HepG2 (cell line): ENCODE measurements around the gene SKIDA1. TPM values are rescaled to one million over a fixed set of nuclear protein-coding genes. Genes with fewer than 3 reads are reported as not detected.

Source experiments
- ATRX ChIP-seq: sonication (generic); formaldehyde crosslinking; IDR thresholded peaks from 2 replicates; pipeline ENCODE4 v1.4.0; 2020; ENCODE audit warnings: missing genetic modification reagents, borderline replicate concordance
- CCAR2 ChIP-seq: fragments of 200-400 bp; formaldehyde crosslinking; optimal IDR thresholded peaks from 2 replicates; pipeline ENCODE3; 2018; ENCODE audit warnings: low read depth, mild to moderate bottlenecking, low read length, moderate library complexity
- CCDC6 ChIP-seq: sonication (generic); formaldehyde crosslinking; IDR thresholded peaks from 2 replicates; pipeline ENCODE4 v1.8.1; 2022; ENCODE audit warnings: mild to moderate bottlenecking, missing genetic modification reagents, moderate library complexity
- CEBPG ChIP-seq: IDR thresholded peaks from 2 replicates; pipeline ENCODE4 v1.6.1; 2016
- HOXA7 ChIP-seq: sonication (generic); formaldehyde crosslinking; IDR thresholded peaks from 2 replicates; pipeline ENCODE4 v1.8.1; 2022; ENCODE audit warnings: mild to moderate bottlenecking, missing genetic modification reagents, moderate library complexity
- MTA3 ChIP-seq: sonication (generic); formaldehyde crosslinking; IDR thresholded peaks from 2 replicates; pipeline ENCODE4 v1.4.0; 2020; ENCODE audit warnings: missing genetic modification reagents
- MYC ChIP-seq: sonication (generic); formaldehyde crosslinking; IDR thresholded peaks from 2 replicates; pipeline ENCODE4 v1.9.0; 2021; ENCODE audit warnings: missing genetic modification reagents, borderline replicate concordance
- SP140L ChIP-seq: sonication (generic); formaldehyde crosslinking; IDR thresholded peaks from 2 replicates; pipeline ENCODE4 v1.4.0; 2020; ENCODE audit warnings: missing genetic modification reagents, borderline replicate concordance
- TGIF2 ChIP-seq: IDR thresholded peaks from 2 replicates; pipeline ENCODE4 v1.6.1; 2016; ENCODE audit warnings: control low read depth, missing compliant biosample characterization
- WIZ ChIP-seq: sonication (generic); formaldehyde crosslinking; IDR thresholded peaks from 2 replicates; pipeline ENCODE4 v1.5.1; 2020; ENCODE audit warnings: mild to moderate bottlenecking, missing genetic modification reagents
- ZBTB7A ChIP-seq: sonication (generic); formaldehyde crosslinking; IDR thresholded peaks from 2 replicates; pipeline ENCODE4 v1.8.0; 2022; ENCODE audit warnings: mild to moderate bottlenecking, missing genetic modification reagents
- ZFP1 ChIP-seq: IDR thresholded peaks from 2 replicates; pipeline ENCODE4 v1.6.1; 2016
- ZNF232 ChIP-seq: sonication (generic); formaldehyde crosslinking; IDR thresholded peaks from 2 replicates; pipeline ENCODE4 v1.4.0; 2020; ENCODE audit warnings: missing genetic modification reagents, borderline replicate concordance
- ZNF33A ChIP-seq: sonication (generic); formaldehyde crosslinking; IDR thresholded peaks from 2 replicates; pipeline ENCODE4 v1.5.1; 2020; ENCODE audit warnings: missing genetic modification reagents, mild to moderate bottlenecking, moderate library complexity, borderline replicate concordance
- ZNF530 ChIP-seq: sonication (generic); formaldehyde crosslinking; IDR thresholded peaks from 2 replicates; pipeline ENCODE4 v1.5.0; 2020; ENCODE audit warnings: low read depth, mild to moderate bottlenecking, missing genetic modification reagents
- ZNF556 ChIP-seq: sonication (generic); formaldehyde crosslinking; IDR thresholded peaks from 2 replicates; pipeline ENCODE4 v1.4.0; 2020; ENCODE audit warnings: mild to moderate bottlenecking, missing genetic modification reagents, borderline replicate concordance
- ZNF672 ChIP-seq: sonication (generic); formaldehyde crosslinking; IDR thresholded peaks from 2 replicates; pipeline ENCODE4 v1.8.1; 2022; ENCODE audit warnings: missing genetic modification reagents
- ZNF777 ChIP-seq: sonication (generic); formaldehyde crosslinking; IDR thresholded peaks from 2 replicates; pipeline ENCODE4 v1.4.0; 2020; ENCODE audit warnings: missing genetic modification reagents
- ZSCAN21 ChIP-seq: sonication (generic); formaldehyde crosslinking; IDR thresholded peaks from 2 replicates; pipeline ENCODE4 v1.8.0; 2022; ENCODE audit warnings: mild to moderate bottlenecking, missing genetic modification reagents, moderate library complexity, borderline replicate concordance
- polyA plus RNA-seq, 8 experiments: library from polyadenylated mRNA; depleted of rRNA in 3 of 8; stranded (reverse) in 7 of 8; unstranded in 1 of 8; fragments of >200 nt; fragmentation: Illumina TruSeq in 4 of 8; extraction: Trizol in 4 of 8; gene quantifications; 2 replicates each; pipeline versions ENCODE4 v1.2.1 to v1.2.3, GENCODE V29; 2011 to 2016; ENCODE audit warnings: low read depth in 4 of 8, missing spikeins in 1 of 8, mixed read lengths in 1 of 8; ENCODE audit not compliant: insufficient read depth in 1 of 8
- total RNA-seq, 5 experiments: library from RNA; depleted of rRNA; stranded (reverse); fragments of >200 nt; fragmentation: Illumina TruSeq; extraction: Trizol; gene quantifications; 2 replicates each; pipeline ENCODE4 v1.2.3, GENCODE V29; 2016; ENCODE audit warnings: low read depth in 1 of 5
- TF ChIP-seq, protein P1 (sequence below): sonication (generic); formaldehyde crosslinking; IDR thresholded peaks from 2 replicates; pipeline ENCODE4 v1.4.0; 2020; ENCODE audit warnings: mild to moderate bottlenecking, missing genetic modification reagents, borderline replicate concordance
- TF ChIP-seq, protein P2 (sequence below): sonication (generic); formaldehyde crosslinking; IDR thresholded peaks from 2 replicates; pipeline ENCODE4 v1.8.0; 2022; ENCODE audit warnings: missing genetic modification reagents, mild to moderate bottlenecking, inconsistent platforms, borderline replicate concordance
- TF ChIP-seq, protein P3 (sequence below): sonication (generic); formaldehyde crosslinking; IDR thresholded peaks from 2 replicates; pipeline ENCODE4 v1.5.1; 2020; ENCODE audit warnings: mild to moderate bottlenecking, moderate library complexity, missing genetic modification reagents

The SKIDA1 gene
- total and polyA plus RNA-seq, 2 of the 13 experiments (the other 11 are each of a cell fraction or from before 2014, with no cell fraction given) = 0.73 to 1.5 TPM

GRCh38 chr10:21505711-21506278, 19.7 kb downstream of the SKIDA1 start (continued):
- TF ChIP-seq ZNF777 (CRISPR knock-in tag) = no peak
- no peak for TF ChIP-seq MTA3 (CRISPR knock-in tag)
- no peak for TF ChIP-seq ATRX
- TF ChIP-seq SP140L (CRISPR knock-in tag) = peak; percentile 98
- TF ChIP-seq ZNF672 (CRISPR knock-in tag) = peak; percentile 90; the same call in 1 of the 2 replicates
- TF ChIP-seq ZNF33A (CRISPR knock-in tag) = peak; percentile 83; the same call in 1 of the 2 replicates
- peak; percentile 90; the same call in 1 of the 2 replicates for TF ChIP-seq ZBTB7A (CRISPR knock-in tag)
- TF ChIP-seq ZNF232 (CRISPR knock-in tag) = peak; percentile 58; the same call in 1 of the 2 replicates
- peak; percentile 69 for TF ChIP-seq MYC (CRISPR knock-in tag)
- TF ChIP-seq WIZ (CRISPR knock-in tag) = peak; percentile 64; the same call in 1 of the 2 replicates
- TF ChIP-seq, protein P1, sequence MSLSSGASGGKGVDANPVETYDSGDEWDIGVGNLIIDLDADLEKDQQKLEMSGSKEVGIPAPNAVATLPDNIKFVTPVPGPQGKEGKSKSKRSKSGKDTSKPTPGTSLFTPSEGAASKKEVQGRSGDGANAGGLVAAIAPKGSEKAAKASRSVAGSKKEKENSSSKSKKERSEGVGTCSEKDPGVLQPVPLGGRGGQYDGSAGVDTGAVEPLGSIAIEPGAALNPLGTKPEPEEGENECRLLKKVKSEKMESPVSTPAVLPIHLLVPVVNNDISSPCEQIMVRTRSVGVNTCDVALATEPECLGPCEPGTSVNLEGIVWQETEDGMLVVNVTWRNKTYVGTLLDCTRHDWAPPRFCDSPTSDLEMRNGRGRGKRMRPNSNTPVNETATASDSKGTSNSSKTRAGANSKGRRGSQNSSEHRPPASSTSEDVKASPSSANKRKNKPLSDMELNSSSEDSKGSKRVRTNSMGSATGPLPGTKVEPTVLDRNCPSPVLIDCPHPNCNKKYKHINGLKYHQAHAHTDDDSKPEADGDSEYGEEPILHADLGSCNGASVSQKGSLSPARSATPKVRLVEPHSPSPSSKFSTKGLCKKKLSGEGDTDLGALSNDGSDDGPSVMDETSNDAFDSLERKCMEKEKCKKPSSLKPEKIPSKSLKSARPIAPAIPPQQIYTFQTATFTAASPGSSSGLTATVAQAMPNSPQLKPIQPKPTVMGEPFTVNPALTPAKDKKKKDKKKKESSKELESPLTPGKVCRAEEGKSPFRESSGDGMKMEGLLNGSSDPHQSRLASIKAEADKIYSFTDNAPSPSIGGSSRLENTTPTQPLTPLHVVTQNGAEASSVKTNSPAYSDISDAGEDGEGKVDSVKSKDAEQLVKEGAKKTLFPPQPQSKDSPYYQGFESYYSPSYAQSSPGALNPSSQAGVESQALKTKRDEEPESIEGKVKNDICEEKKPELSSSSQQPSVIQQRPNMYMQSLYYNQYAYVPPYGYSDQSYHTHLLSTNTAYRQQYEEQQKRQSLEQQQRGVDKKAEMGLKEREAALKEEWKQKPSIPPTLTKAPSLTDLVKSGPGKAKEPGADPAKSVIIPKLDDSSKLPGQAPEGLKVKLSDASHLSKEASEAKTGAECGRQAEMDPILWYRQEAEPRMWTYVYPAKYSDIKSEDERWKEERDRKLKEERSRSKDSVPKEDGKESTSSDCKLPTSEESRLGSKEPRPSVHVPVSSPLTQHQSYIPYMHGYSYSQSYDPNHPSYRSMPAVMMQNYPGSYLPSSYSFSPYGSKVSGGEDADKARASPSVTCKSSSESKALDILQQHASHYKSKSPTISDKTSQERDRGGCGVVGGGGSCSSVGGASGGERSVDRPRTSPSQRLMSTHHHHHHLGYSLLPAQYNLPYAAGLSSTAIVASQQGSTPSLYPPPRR = peak; percentile 98
- TF ChIP-seq ZFP1 = peak; percentile 93; the same call in 1 of the 2 replicates
- peak; percentile 68 for TF ChIP-seq CCAR2
- TF ChIP-seq TGIF2 (CRISPR knock-in tag) = peak; percentile 73; the same call in 1 of the 2 replicates
- peak; percentile 76; the same call in 1 of the 2 replicates for TF ChIP-seq CCDC6 (CRISPR knock-in tag)
- peak; percentile 50; the same call in 1 of the 2 replicates for TF ChIP-seq ZSCAN21 (CRISPR knock-in tag)
- TF ChIP-seq, protein P2, sequence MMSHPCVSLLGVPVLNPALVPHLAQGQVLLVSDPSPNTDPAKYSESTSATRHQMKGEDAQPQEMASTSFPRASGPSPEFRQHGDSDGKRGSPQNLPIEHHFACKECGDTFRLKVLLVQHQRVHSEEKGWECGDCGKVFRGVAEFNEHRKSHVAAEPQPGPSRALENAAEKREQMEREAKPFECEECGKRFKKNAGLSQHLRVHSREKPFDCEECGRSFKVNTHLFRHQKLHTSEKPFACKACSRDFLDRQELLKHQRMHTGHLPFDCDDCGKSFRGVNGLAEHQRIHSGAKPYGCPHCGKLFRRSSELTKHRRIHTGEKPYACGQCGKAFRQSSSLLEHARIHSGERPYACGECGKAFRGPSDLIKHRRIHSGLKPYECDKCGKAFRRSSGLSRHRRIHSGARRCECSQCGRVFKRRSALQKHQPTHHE (CRISPR knock-in tag) = peak; percentile 84; the same call in 1 of the 2 replicates
- TF ChIP-seq CEBPG (CRISPR knock-in tag) = peak; percentile 100
- no peak for TF ChIP-seq ZNF530 (CRISPR knock-in tag)
- TF ChIP-seq HOXA7 (CRISPR knock-in tag) = no peak
- TF ChIP-seq, protein P3, sequence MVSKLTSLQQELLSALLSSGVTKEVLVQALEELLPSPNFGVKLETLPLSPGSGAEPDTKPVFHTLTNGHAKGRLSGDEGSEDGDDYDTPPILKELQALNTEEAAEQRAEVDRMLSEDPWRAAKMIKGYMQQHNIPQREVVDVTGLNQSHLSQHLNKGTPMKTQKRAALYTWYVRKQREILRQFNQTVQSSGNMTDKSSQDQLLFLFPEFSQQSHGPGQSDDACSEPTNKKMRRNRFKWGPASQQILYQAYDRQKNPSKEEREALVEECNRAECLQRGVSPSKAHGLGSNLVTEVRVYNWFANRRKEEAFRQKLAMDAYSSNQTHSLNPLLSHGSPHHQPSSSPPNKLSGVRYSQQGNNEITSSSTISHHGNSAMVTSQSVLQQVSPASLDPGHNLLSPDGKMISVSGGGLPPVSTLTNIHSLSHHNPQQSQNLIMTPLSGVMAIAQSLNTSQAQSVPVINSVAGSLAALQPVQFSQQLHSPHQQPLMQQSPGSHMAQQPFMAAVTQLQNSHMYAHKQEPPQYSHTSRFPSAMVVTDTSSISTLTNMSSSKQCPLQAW (CRISPR knock-in tag) = peak; percentile 71
- TF ChIP-seq ZNF556 = peak; percentile 97; the same call in 1 of the 2 replicates
